CD1c-positive myeloid dendritic cell (primary cell): ENCODE results near the gene LPP.

Experiments used
- DNase-seq: peaks from one replicate; pipeline ENCODE4 v3.0.0-alpha.2; 2016; ENCODE audit errors: extremely low spot score

The LPP gene

GRCh38 chr3:188749830-188750229 is 595.9 kb downstream of the LPP start:
- DNase-seq: no peak

- no peak for DNase-seq
Observed at GRCh38 chr3:188750617-188751016, 596.7 kb downstream of the LPP start.

GRCh38 chr3:188752850-188753249 is 598.9 kb downstream of the LPP start:
- no peak for DNase-seq

GRCh38 chr3:188754267-188754666 is 600.3 kb downstream of the LPP start:
- no peak for DNase-seq

- no peak for DNase-seq
Observed at GRCh38 chr3:188756241-188756640, 602.3 kb downstream of the LPP start.

- no peak for DNase-seq
Observed at GRCh38 chr3:188759336-188760005, 605.5 kb downstream of the LPP start.

- DNase-seq: no peak
Observed at GRCh38 chr3:188760408-188760807, 606.5 kb downstream of the LPP start.

- DNase-seq: no peak
Observed at GRCh38 chr3:188761439-188761838, 607.5 kb downstream of the LPP start.

- no peak for DNase-seq
Observed at GRCh38 chr3:188761964-188762363, 608.0 kb downstream of the LPP start.

GRCh38 chr3:188764609-188765008 is 610.7 kb downstream of the LPP start:
- no peak for DNase-seq

GRCh38 chr3:188769831-188770230 is 615.9 kb downstream of the LPP start:
- no peak for DNase-seq

GRCh38 chr3:188772886-188773285 is 618.9 kb downstream of the LPP start:
- no peak for DNase-seq

- no peak for DNase-seq
Observed at GRCh38 chr3:188775412-188775811, 621.5 kb downstream of the LPP start.

- no peak for DNase-seq
Observed at GRCh38 chr3:188776447-188776846, 622.5 kb downstream of the LPP start.

GRCh38 chr3:188778091-188778852 is 624.3 kb downstream of the LPP start:
- DNase-seq: no peak

- no peak for DNase-seq
Observed at GRCh38 chr3:188779281-188779980, 625.5 kb downstream of the LPP start.

- DNase-seq: peak; percentile 81
Observed at GRCh38 chr3:188780193-188781147, 626.5 kb downstream of the LPP start.

GRCh38 chr3:188782613-188783124 is 628.7 kb downstream of the LPP start:
- no peak for DNase-seq

GRCh38 chr3:188786424-188786823 is 632.5 kb downstream of the LPP start:
- no peak for DNase-seq

- DNase-seq: peak; percentile 37
Observed at GRCh38 chr3:188788621-188789081, 634.7 kb downstream of the LPP start.

- DNase-seq: no peak
Observed at GRCh38 chr3:188789251-188789650, 635.3 kb downstream of the LPP start.
